H1 (cell line): ENCODE results near the gene MCFD2. TPM values are rescaled to one million over a fixed set of nuclear protein-coding genes. Genes with fewer than 3 reads are reported as not detected.

ENCODE experiments used
- CTCF ChIA-PET: fragments of 300-600 bp; sonication (Branson Sonifier 250); formaldehyde crosslinking; loops from one replicate; lab custom pipeline; 2021; ENCODE audit not compliant: partially characterized antibody; lab: Charles Lee
- POLR2A ChIA-PET: fragments of 300-600 bp; sonication (Branson Sonifier 250); formaldehyde crosslinking; loops from one replicate; lab custom pipeline; 2021; ENCODE audit warnings: inconsistent platforms; ENCODE audit not compliant: partially characterized antibody; lab: Charles Lee
- DNase-seq, 2 experiments: peaks; one replicate each; pipeline versions ENCODE4 v3.0.0 to v3.0.0-alpha.2; 2010 to 2022; ENCODE audit warnings: low spot score in 2 of 2, low read depth in 1 of 2, mixed read lengths in 1 of 2
- FAIRE-seq: peaks from 2 replicates; lab custom pipeline; 2011; peaks lifted over from hg19 to GRCh38; lab: Jason Lieb, UNC
- H2AFZ ChIP-seq: 2 replicates; pipeline ENCODE4 v1.8.1; 2012; ENCODE audit warnings: low read length, inconsistent platforms
- H2AK5ac ChIP-seq: 2 replicates; pipeline ENCODE4 v1.6.1; 2013; ENCODE audit warnings: low read depth, low read length
- H2BK120ac ChIP-seq: replicated peaks from 2 replicates; pipeline ENCODE3; 2013; ENCODE audit warnings: low read depth, low read length, inconsistent platforms
- H2BK12ac ChIP-seq: 2 replicates; pipeline ENCODE4 v1.6.1; 2013; ENCODE audit warnings: low read depth, low read length
- H2BK15ac ChIP-seq: 2 replicates; pipeline ENCODE4 v1.6.1; 2013; ENCODE audit warnings: low read length
- H2BK20ac ChIP-seq: 2 replicates; pipeline ENCODE4 v1.6.1; 2013; ENCODE audit warnings: low read length
- H2BK5ac ChIP-seq: 2 replicates; pipeline ENCODE4 v1.6.1; 2013; ENCODE audit warnings: low read depth, low read length
- H3K14ac ChIP-seq: 2 replicates; pipeline ENCODE4 v1.6.1; 2013; ENCODE audit warnings: inconsistent platforms; ENCODE audit not compliant: insufficient read length
- H3K18ac ChIP-seq: 2 replicates; pipeline ENCODE4 v1.6.1; 2013; ENCODE audit warnings: low read length; ENCODE audit errors: extremely low read depth
- H3K23ac ChIP-seq: 2 replicates; pipeline ENCODE4 v1.6.1; 2013; ENCODE audit warnings: inconsistent platforms; ENCODE audit not compliant: insufficient read length
- H3K23me2 ChIP-seq: 2 replicates; pipeline ENCODE4 v1.6.1; 2013; ENCODE audit warnings: low read depth, low read length
- H3K27ac ChIP-seq: 2 replicates; pipeline ENCODE4 v1.6.1; 2011; ENCODE audit warnings: low read depth, low read length, inconsistent platforms
- H3K27me3 ChIP-seq, 4 experiments: replicated peaks in 1 of 4; 1 replicate in 1 of 4; 2 replicates in 3 of 4; pipeline versions ENCODE4 v1.6.1 to v1.8.1; 2011 to 2013; ENCODE audit warnings: low read length in 3 of 4, mild to moderate bottlenecking in 3 of 4, inconsistent platforms in 2 of 4, mixed read lengths in 2 of 4, moderate library complexity in 1 of 4; ENCODE audit not compliant: control insufficient read depth in 3 of 4, insufficient read depth in 3 of 4; ENCODE audit errors: extremely low read depth in 1 of 4
- H3K36me3 ChIP-seq, 4 experiments: 2 replicates each; pipeline versions ENCODE4 v1.6.1 to v1.8.1; 2011 to 2013; ENCODE audit warnings: mild to moderate bottlenecking in 4 of 4, low read length in 3 of 4, moderate library complexity in 2 of 4, control low read depth in 1 of 4, inconsistent platforms in 1 of 4; ENCODE audit not compliant: insufficient read depth in 4 of 4, control insufficient read depth in 2 of 4
- H3K4ac ChIP-seq: replicated peaks from 2 replicates; pipeline ENCODE3; 2013; ENCODE audit warnings: low read length, low read depth, mixed read lengths, inconsistent platforms; ENCODE audit not compliant: insufficient read length
- H3K4me1 ChIP-seq, 4 experiments: replicated peaks in 1 of 4; 1 replicate in 1 of 4; 2 replicates in 3 of 4; pipeline versions ENCODE4 v1.6.1 to v1.8.1; 2011 to 2013; ENCODE audit warnings: low read length in 3 of 4, inconsistent platforms in 2 of 4, mixed read lengths in 1 of 4; ENCODE audit not compliant: insufficient read depth in 4 of 4, control insufficient read depth in 3 of 4
- H3K4me2 ChIP-seq, 2 experiments: 2 replicates each; pipeline versions ENCODE4 v1.6.1 to v1.8.1; 2011 to 2013; ENCODE audit warnings: low read depth in 2 of 2, low read length in 2 of 2, control low read depth in 1 of 2, inconsistent platforms in 1 of 2, mild to moderate bottlenecking in 1 of 2; ENCODE audit not compliant: insufficient read depth in 1 of 2
- H3K4me3 ChIP-seq, 4 experiments: fragments of 200-600, 300-600 bp in 1 of 4; sonication (generic), shearing (Covaris generic), sonication (Bioruptor Twin) in 1 of 4; 2 replicates each; pipeline versions ENCODE4 v1.5.1 to v1.8.1; 2011 to 2016; ENCODE audit warnings: low read length in 4 of 4, low read depth in 3 of 4, control low read depth in 2 of 4, inconsistent platforms in 2 of 4, mild to moderate bottlenecking in 2 of 4, mixed read lengths in 1 of 4, moderate library complexity in 1 of 4; ENCODE audit not compliant: insufficient read depth in 2 of 4; ENCODE audit errors: extremely low read depth in 1 of 4
- H3K56ac ChIP-seq: replicated peaks from 2 replicates; pipeline ENCODE3; 2013; ENCODE audit warnings: low read depth, mild to moderate bottlenecking, mixed read lengths, low read length, inconsistent platforms; ENCODE audit not compliant: insufficient read length
- H3K79me1 ChIP-seq: 2 replicates; pipeline ENCODE4 v1.6.1; 2013; ENCODE audit warnings: low read depth, low read length, control low read depth
- H3K79me2 ChIP-seq, 2 experiments: 2 replicates each; pipeline versions ENCODE4 v1.6.1 to v1.8.1; 2012 to 2013; ENCODE audit warnings: low read length in 2 of 2, mild to moderate bottlenecking in 2 of 2, inconsistent platforms in 1 of 2; ENCODE audit not compliant: insufficient read depth in 2 of 2, control insufficient read depth in 1 of 2
- H3K9ac ChIP-seq, 4 experiments: replicated peaks in 1 of 4; 1 replicate in 1 of 4; 2 replicates in 3 of 4; pipeline versions ENCODE4 v1.6.1 to v1.8.1; 2011 to 2013; ENCODE audit warnings: low read depth in 3 of 4, low read length in 3 of 4, control low read depth in 2 of 4, mild to moderate bottlenecking in 2 of 4, moderate library complexity in 2 of 4, inconsistent platforms in 1 of 4; ENCODE audit errors: extremely low read depth in 1 of 4
- H3K9me3 ChIP-seq, 2 experiments: 2 replicates each; pipeline versions ENCODE4 v1.6.1 to v1.8.1; 2012 to 2013; ENCODE audit warnings: mild to moderate bottlenecking in 2 of 2, moderate library complexity in 2 of 2, control low read depth in 1 of 2, inconsistent platforms in 1 of 2, low read depth in 1 of 2, low read length in 1 of 2, mixed read lengths in 1 of 2; ENCODE audit not compliant: insufficient read depth in 2 of 2
- H4K20me1 ChIP-seq, 2 experiments: replicated peaks in 1 of 2; 2 replicates each; pipeline versions ENCODE3 to v1.8.1; 2011 to 2013; ENCODE audit warnings: inconsistent platforms in 2 of 2, low read length in 2 of 2, mild to moderate bottlenecking in 1 of 2; ENCODE audit not compliant: insufficient read depth in 2 of 2, control insufficient read depth in 1 of 2
- H4K5ac ChIP-seq: 2 replicates; pipeline ENCODE4 v1.6.1; 2013; ENCODE audit warnings: low read length, low read depth, mixed read lengths, inconsistent platforms; ENCODE audit not compliant: insufficient read length
- H4K8ac ChIP-seq: 2 replicates; pipeline ENCODE4 v1.8.0; 2013; ENCODE audit warnings: mild to moderate bottlenecking, moderate library complexity, low read length, inconsistent platforms; ENCODE audit not compliant: insufficient read depth; ENCODE audit errors: extremely low read depth
- H4K91ac ChIP-seq: replicated peaks from 2 replicates; pipeline ENCODE3; 2013; ENCODE audit warnings: low read length, mixed read lengths, inconsistent platforms; ENCODE audit not compliant: insufficient read length
- CHD2 ChIP-seq: IDR thresholded peaks from 2 replicates; pipeline ENCODE4 v1.6.1; 2012; ENCODE audit warnings: low read length, improper control_type of control experiment
- NANOG ChIP-seq: IDR thresholded peaks from 2 replicates; pipeline ENCODE4 v1.6.1; 2011; ENCODE audit warnings: low read length, low read depth, mild to moderate bottlenecking, inconsistent platforms; ENCODE audit not compliant: insufficient read depth, poor library complexity, severe bottlenecking
- POU5F1 ChIP-seq: IDR thresholded peaks from 2 replicates; pipeline ENCODE4 v1.6.1; 2011; ENCODE audit warnings: low read depth, mild to moderate bottlenecking, low read length, moderate library complexity
- SIN3A ChIP-seq, 2 experiments: IDR thresholded peaks in 1 of 2; conservative IDR thresholded peaks in 1 of 2; 2 replicates each; pipeline ENCODE4 v1.6.1; 2011 to 2012; ENCODE audit warnings: low read length in 2 of 2, improper control_type of control experiment in 1 of 2, low read depth in 1 of 2, mild to moderate bottlenecking in 1 of 2
- SUZ12 ChIP-seq: fragments of 200-600 bp; sonication (generic); IDR thresholded peaks from 2 replicates; pipeline ENCODE4 v1.6.1; 2012; ENCODE audit warnings: mild to moderate bottlenecking, inconsistent platforms, low read length, moderate library complexity, mixed read lengths
- WGBS, 2 experiments: shearing (Covaris generic) in 1 of 2; methylation state at CpG; one replicate each; pipeline versions ENCODE4 v1.1.6 to v1.1.7; 2013 to 2015; ENCODE audit warnings: low lambda C conversion rate in 2 of 2, mixed read lengths in 2 of 2, inconsistent platforms in 1 of 2, low coverage in 1 of 2, missing lambda C conversion rate in 1 of 2; ENCODE audit not compliant: insufficient replicate concordance in 2 of 2, insufficient coverage in 1 of 2, insufficient read length in 1 of 2; ENCODE audit errors: extremely low coverage in 1 of 2, missing lambda C conversion rate in 1 of 2; 5-methylcytosine and 5-hydroxymethylcytosine counted together
- polyA plus RNA-seq, 7 experiments: library from polyadenylated mRNA; depleted of rRNA in 3 of 7; stranded (reverse) in 5 of 7; unstranded in 2 of 7; fragments of >200 nt in 5 of 7; fragments of 200-250 nt in 2 of 7; gene quantifications; 1 replicate in 5 of 7; 2 replicates in 1 of 7; 4 replicates in 1 of 7; pipeline versions ENCODE4 v1.2.1 to v1.2.3, GENCODE V29; 2011 to 2013; ENCODE audit warnings: missing spikeins in 2 of 7, mixed read lengths in 2 of 7
- total RNA-seq: library from RNA; stranded (reverse); fragmentation: NEBNext Ultra II Directional; extraction: Animal tissue kit (Norgen Biotek cat#: 25700); gene quantifications from 2 replicates; pipeline ENCODE4 v1.2.1, GENCODE V29; 2021

MCFD2 gene
- total and polyA plus RNA-seq, 2 of the 8 experiments (the other 6 are each of a cell fraction or from before 2014, with no cell fraction given) = 35.2 to 76.2 TPM

- H3K4ac ChIP-seq = no peak overlapping the region
- H2BK15ac ChIP-seq = no peak overlapping the region
- no peak for DNase-seq
- peak overlapping the region in 1 of 4 experiments; percentile 65; a peak in 2 of 8 replicates for H3K4me3 ChIP-seq
- no peak overlapping the region for H2AK5ac ChIP-seq
- H2BK20ac ChIP-seq = no peak overlapping the region
- POLR2A ChIA-PET = interaction anchor here (1.3 kb wide), 1 partner anchor 15 kb away, joined by 4 read pairs; no protein-coding TSS in a partner anchor
- H3K18ac ChIP-seq = no peak overlapping the region
- H3K9me3 ChIP-seq = no peaks in the 10 kb centered on the region
- H2BK120ac ChIP-seq = no peak overlapping the region
- no peak overlapping the region for H3K14ac ChIP-seq
- WGBS, 2 experiments = 77% methylated on average over 13 of the region's 13 CpGs; no CpG with 5 or more reads in 1 of the 2 experiments
- peaks cover 3 to 8% (median 3%) of the 10 kb centered on the region in 4 experiments for H3K4me1 ChIP-seq
- H4K91ac ChIP-seq = no peak overlapping the region
- H2BK5ac ChIP-seq = no peak overlapping the region
- H3K23me2 ChIP-seq = peaks cover 7% of the 10 kb centered on the region
- no peak overlapping the region for H2BK12ac ChIP-seq
- peaks cover 2% of the 10 kb centered on the region; the same call in 1 of the 2 replicates for H3K79me1 ChIP-seq
- H3K56ac ChIP-seq = no peak overlapping the region
- no peak for FAIRE-seq
- TF ChIP-seq CHD2 (no peak), NANOG (no peak), SUZ12 (no peak), SIN3A (conservative IDR thresholded peaks at IDR 0.05 in 1 of 2, IDR thresholded peaks at IDR 0.05 in 1 of 2; ENCODE audit: low read depth in 1 of 2, low read length in 2 of 2) (no peak), POU5F1 (no peak)
- peaks cover 0 to 7% (median 2%) of the 10 kb centered on the region in 4 experiments; a peak in 4 of 7 replicates for H3K27me3 ChIP-seq
- H2AFZ ChIP-seq = no peak overlapping the region
- H3K4me2 ChIP-seq = peak overlapping the region in 1 of 2 experiments; percentile 93; a peak in 2 of 4 replicates
- H3K9ac ChIP-seq = no peak overlapping the region
- H3K23ac ChIP-seq = no peak overlapping the region
- no peaks in the 10 kb centered on the region for H3K36me3 ChIP-seq
- H4K5ac ChIP-seq = no peak overlapping the region
- H4K8ac ChIP-seq = no peak overlapping the region
- no peak overlapping the region for H3K27ac ChIP-seq
- no peaks in the 10 kb centered on the region for H3K79me2 ChIP-seq
- CTCF ChIA-PET = interaction anchor here (0.9 to 2.0 kb wide), 5 partner anchors 30 to 382 kb away, joined by 3 to 7 read pairs (median 3); no protein-coding TSS in a partner anchor
- peaks cover 0 to 2% of the 10 kb centered on the region in 2 experiments for H4K20me1 ChIP-seq
Observed at GRCh38 chr2:46939626-46940359, 24.2 kb upstream of the MCFD2 start.
